Keratinocyte (primary cell): ENCODE data around the gene UPP2. TPM values are rescaled to one million over a fixed set of nuclear protein-coding genes. Genes with fewer than 3 reads are reported as not detected.

Experiments
- DNase-seq: peaks from one replicate; pipeline ENCODE4 v3.0.0-alpha.2; 2011; ENCODE audit warnings: low read depth, missing footprints, low spot score
- FAIRE-seq: peaks from 2 replicates; lab custom pipeline; 2011; peaks lifted over from hg19 to GRCh38; lab: Jason Lieb, UNC
- H2AFZ ChIP-seq: 2 replicates; pipeline ENCODE4 v1.6.0; 2012; ENCODE audit warnings: low read length, control low read depth, inconsistent platforms; ENCODE audit not compliant: control insufficient read depth
- H3K27ac ChIP-seq: 2 replicates; pipeline ENCODE4 v1.5.1; 2011; ENCODE audit warnings: low read length; ENCODE audit not compliant: control insufficient read depth, insufficient read depth
- H3K27me3 ChIP-seq: 3 replicates; pipeline ENCODE4 v1.6.0; 2011; ENCODE audit warnings: low read length; ENCODE audit not compliant: control insufficient read depth, insufficient read depth; ENCODE audit errors: extremely low read depth
- H3K36me3 ChIP-seq, 2 experiments: 2 replicates in 1 of 2; 3 replicates in 1 of 2; pipeline ENCODE4 v1.5.1; 2011; ENCODE audit warnings: low read length in 2 of 2, mild to moderate bottlenecking in 1 of 2; ENCODE audit not compliant: control insufficient read depth in 2 of 2, insufficient read depth in 2 of 2; ENCODE audit errors: extremely low read depth in 1 of 2
- H3K4me1 ChIP-seq: 3 replicates; pipeline ENCODE4 v1.5.1; 2011; ENCODE audit warnings: low read length; ENCODE audit not compliant: control insufficient read depth, insufficient read depth; ENCODE audit errors: extremely low read depth
- H3K4me2 ChIP-seq: 3 replicates; pipeline ENCODE4 v1.6.0; 2011; ENCODE audit warnings: low read depth, low read length; ENCODE audit not compliant: control insufficient read depth, insufficient read depth; ENCODE audit errors: extremely low read depth
- H3K4me3 ChIP-seq, 3 experiments: fragments of 200-600 bp in 1 of 3; sonication (generic) in 1 of 3; 2 replicates in 2 of 3; 3 replicates in 1 of 3; pipeline ENCODE4 v1.5.1; 2011 to 2016; ENCODE audit warnings: low read length in 3 of 3, mild to moderate bottlenecking in 3 of 3, control low read depth in 2 of 3, inconsistent platforms in 1 of 3, low read depth in 1 of 3, mixed read lengths in 1 of 3, mixed run types in 1 of 3, moderate library complexity in 1 of 3; ENCODE audit not compliant: control insufficient read depth in 2 of 3, insufficient read depth in 2 of 3; ENCODE audit errors: extremely low read depth in 1 of 3
- H3K79me2 ChIP-seq: 2 replicates; pipeline ENCODE4 v1.6.0; 2012; ENCODE audit warnings: low read length; ENCODE audit not compliant: control insufficient read depth, insufficient read depth
- H3K9ac ChIP-seq: 3 replicates; pipeline ENCODE4 v1.6.0; 2011; ENCODE audit warnings: low read length; ENCODE audit not compliant: control insufficient read depth, insufficient read depth; ENCODE audit errors: extremely low read depth
- H3K9me1 ChIP-seq: 3 replicates; pipeline ENCODE4 v1.6.0; 2011; ENCODE audit warnings: low read length; ENCODE audit not compliant: control insufficient read depth, insufficient read depth; ENCODE audit errors: extremely low read depth
- H3K9me3 ChIP-seq: 2 replicates; pipeline ENCODE4 v1.5.1; 2012; ENCODE audit warnings: low read depth, low read length; ENCODE audit not compliant: control insufficient read depth
- H4K20me1 ChIP-seq: 3 replicates; pipeline ENCODE4 v1.6.0; 2011; ENCODE audit warnings: low read length; ENCODE audit not compliant: control insufficient read depth, insufficient read depth; ENCODE audit errors: extremely low read depth
- CTCF ChIP-seq, 3 experiments: IDR thresholded peaks in 1 of 3; conservative IDR thresholded peaks in 1 of 3; optimal IDR thresholded peaks in 1 of 3; 2 replicates in 2 of 3; 3 replicates in 1 of 3; pipeline versions ENCODE3 to v1.5.1; 2011; ENCODE audit warnings: low read length in 3 of 3, mild to moderate bottlenecking in 3 of 3, moderate library complexity in 2 of 3, control low read depth in 1 of 3, inconsistent platforms in 1 of 3; ENCODE audit not compliant: insufficient read depth in 2 of 3; ENCODE audit errors: extremely low read depth in 1 of 3
- EZH2 ChIP-seq: IDR thresholded peaks from one replicate; pipeline ENCODE4 v1.6.1; 2012; ENCODE audit warnings: inconsistent platforms, mild to moderate bottlenecking, low read length, moderate library complexity
- dilution Hi-C: fragments of 300-500 bp; cut with MboI; formaldehyde crosslinking; loops from one replicate; pipeline ENCODE4 v1.7.0; 2020; ENCODE audit warnings: low sequenced_read_pairs; ENCODE audit not compliant: extremely low pct_ligation_motif_present
- polyA plus RNA-seq, 5 experiments: library from polyadenylated mRNA; depleted of rRNA in 3 of 5; stranded (reverse) in 3 of 5; stranded (forward) in 1 of 5; unstranded in 1 of 5; fragments of >200 nt; gene quantifications; 1 replicate in 1 of 5; 2 replicates in 3 of 5; 3 replicates in 1 of 5; pipeline versions ENCODE4 v1.2.1 to v1.2.3, GENCODE V29; 2011 to 2012; ENCODE audit warnings: missing spikeins in 2 of 5, low read depth in 1 of 5, low replicate concordance in 1 of 5

Gene UPP2
- polyA plus RNA-seq, 1 donor (not counting 4 experiments of a cell fraction or from before 2014, with no cell fraction given), result not detected

- Histone ChIP-seq H3K27me3 (peaks cover 4% of the 10 kb centered on the region), H3K79me2 (no peaks in the 10 kb centered on the region), H3K9ac (no peak overlapping the region), H3K4me2 (no peak overlapping the region), H3K27ac (no peak overlapping the region), H3K36me3 (no peaks in the 10 kb centered on the region), H2AFZ (no peak overlapping the region), H3K4me3 (no peak overlapping the region), H3K9me1 (no peaks in the 10 kb centered on the region), H4K20me1 (no peaks in the 10 kb centered on the region), H3K9me3 (no peaks in the 10 kb centered on the region), H3K4me1 (no peaks in the 10 kb centered on the region)
- DNase-seq (no peak), FAIRE-seq (no peak)
- no peak for TF ChIP-seq EZH2
- no peak for TF ChIP-seq CTCF (optimal IDR thresholded peaks at IDR 0.05 in 1 of 3, IDR thresholded peaks at IDR 0.05 in 1 of 3, conservative IDR thresholded peaks at IDR 0.05 in 1 of 3; ENCODE audit: extremely low read depth in 1 of 3, insufficient read depth in 2 of 3, low read length in 3 of 3)
- dilution Hi-C loops, result no loop called here
Observed at GRCh38 chr2:158134655-158135054, 33.0 kb downstream of the UPP2 start.

- Histone ChIP-seq H3K4me3 (no peak overlapping the region), H3K9me1 (no peaks in the 10 kb centered on the region), H3K4me1 (no peaks in the 10 kb centered on the region), H3K79me2 (no peaks in the 10 kb centered on the region), H3K4me2 (no peak overlapping the region), H2AFZ (no peak overlapping the region), H3K36me3 (no peaks in the 10 kb centered on the region), H3K27me3 (peaks cover 4% of the 10 kb centered on the region), H3K9me3 (no peaks in the 10 kb centered on the region), H4K20me1 (no peaks in the 10 kb centered on the region), H3K27ac (no peak overlapping the region), H3K9ac (no peak overlapping the region)
- no peak for FAIRE-seq
- dilution Hi-C loops, result no loop called here
- no peak for DNase-seq
- TF ChIP-seq EZH2 (no peak), CTCF (optimal IDR thresholded peaks at IDR 0.05 in 1 of 3, IDR thresholded peaks at IDR 0.05 in 1 of 3, conservative IDR thresholded peaks at IDR 0.05 in 1 of 3; ENCODE audit: extremely low read depth in 1 of 3, insufficient read depth in 2 of 3, low read length in 3 of 3) (no peak)
Observed at GRCh38 chr2:158135096-158135495, 33.4 kb downstream of the UPP2 start.
